Gastroesophageal sphincter (tissue), 3 donors: ENCODE measurements around the gene CDK5R2.
"Not testable (repeated sequence)": the region's sequence is repeated elsewhere in the genome, so short reads cannot be mapped to it uniquely, and the experiment has no call there.

ENCODE experiments used
- CTCF ChIP-seq, 4 experiments: fragments of 200-600 bp in 2 of 4; fragments of 450-650 bp in 2 of 4; sonication (generic) in 1 of 4; IDR thresholded peaks; one replicate each; pipeline ENCODE4 v1.5.1; 2017 to 2019; ENCODE audit warnings: antibody characterized with exemption in 4 of 4, mild to moderate bottlenecking in 2 of 4, moderate library complexity in 2 of 4
- EP300 ChIP-seq: sonication (generic); formaldehyde crosslinking; IDR thresholded peaks from one replicate; pipeline ENCODE4 v1.6.1; 2017; ENCODE audit warnings: antibody characterized with exemption, mild to moderate bottlenecking
- POLR2A ChIP-seq, 2 donors: fragments of 450-650 bp; IDR thresholded peaks; one replicate each; pipeline ENCODE4 v1.6.1; 2017; ENCODE audit warnings: antibody characterized with exemption in 2 of 2, mild to moderate bottlenecking in 2 of 2, moderate library complexity in 1 of 2
- POLR2AphosphoS5 ChIP-seq: sonication (generic); formaldehyde crosslinking; IDR thresholded peaks from one replicate; pipeline ENCODE4 v1.6.1; 2017; ENCODE audit warnings: antibody characterized with exemption

GRCh38 chr2:218930488-218930887 lies 29.0 kb upstream of the CDK5R2 start:
- TF ChIP-seq POLR2A (IDR thresholded peaks at IDR 0.05); CTCF (IDR thresholded peaks at IDR 0.05); EP300; POLR2AphosphoS5: not testable (repeated sequence)
